Measurements from ENCODE around the gene DSTYK. TPM values are rescaled to one million over a fixed set of nuclear protein-coding genes. Genes with fewer than 3 reads are reported as not detected.
"Not testable (repeated sequence)": the region's sequence is repeated elsewhere in the genome, so short reads cannot be mapped to it uniquely, and the experiment has no call there.

Gene DSTYK
- total RNA-seq, 4 donors from 2014 or later: 7.9 to 26.9 (median 14.4) TPM

DNA sequence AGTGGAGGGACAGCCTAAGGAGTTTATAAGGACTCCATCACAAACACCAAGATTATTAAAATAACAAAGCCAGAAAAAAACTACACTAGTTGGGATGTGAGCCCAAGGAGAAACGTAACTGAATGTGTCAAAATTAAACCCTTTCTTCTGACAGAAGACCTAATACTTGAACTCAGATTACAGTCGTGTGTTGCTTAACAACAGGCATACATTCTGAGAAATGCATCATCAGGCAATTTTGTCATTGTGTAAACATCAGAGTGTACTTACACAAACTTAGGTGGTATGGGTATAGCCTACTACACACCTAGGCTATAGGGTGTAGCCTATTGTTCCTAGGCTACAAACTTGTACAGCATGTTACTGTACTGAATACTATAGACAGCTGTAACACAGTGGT is 23.4 kb downstream of the DSTYK start:
- no peaks in the 10 kb centered on the region for H3K4me1 ChIP-seq
- H3K9me3 ChIP-seq: no peaks in the 10 kb centered on the region
- no peak for DNase-seq
- TF ChIP-seq POLR2A (IDR thresholded peaks at IDR 0.05): no peak
- TF ChIP-seq, protein P1, sequence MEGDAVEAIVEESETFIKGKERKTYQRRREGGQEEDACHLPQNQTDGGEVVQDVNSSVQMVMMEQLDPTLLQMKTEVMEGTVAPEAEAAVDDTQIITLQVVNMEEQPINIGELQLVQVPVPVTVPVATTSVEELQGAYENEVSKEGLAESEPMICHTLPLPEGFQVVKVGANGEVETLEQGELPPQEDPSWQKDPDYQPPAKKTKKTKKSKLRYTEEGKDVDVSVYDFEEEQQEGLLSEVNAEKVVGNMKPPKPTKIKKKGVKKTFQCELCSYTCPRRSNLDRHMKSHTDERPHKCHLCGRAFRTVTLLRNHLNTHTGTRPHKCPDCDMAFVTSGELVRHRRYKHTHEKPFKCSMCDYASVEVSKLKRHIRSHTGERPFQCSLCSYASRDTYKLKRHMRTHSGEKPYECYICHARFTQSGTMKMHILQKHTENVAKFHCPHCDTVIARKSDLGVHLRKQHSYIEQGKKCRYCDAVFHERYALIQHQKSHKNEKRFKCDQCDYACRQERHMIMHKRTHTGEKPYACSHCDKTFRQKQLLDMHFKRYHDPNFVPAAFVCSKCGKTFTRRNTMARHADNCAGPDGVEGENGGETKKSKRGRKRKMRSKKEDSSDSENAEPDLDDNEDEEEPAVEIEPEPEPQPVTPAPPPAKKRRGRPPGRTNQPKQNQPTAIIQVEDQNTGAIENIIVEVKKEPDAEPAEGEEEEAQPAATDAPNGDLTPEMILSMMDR (IDR thresholded peaks at IDR 0.05): no peak
- no peaks in the 10 kb centered on the region for H3K27me3 ChIP-seq
- no peak overlapping the region for H3K27ac ChIP-seq
- H3K36me3 ChIP-seq: no peaks in the 10 kb centered on the region
- intact Hi-C loops (cut with DNase I; ENCODE audit: low total_unique reads): no loop called here
- H3K4me3 ChIP-seq: no peak overlapping the region

DNA sequence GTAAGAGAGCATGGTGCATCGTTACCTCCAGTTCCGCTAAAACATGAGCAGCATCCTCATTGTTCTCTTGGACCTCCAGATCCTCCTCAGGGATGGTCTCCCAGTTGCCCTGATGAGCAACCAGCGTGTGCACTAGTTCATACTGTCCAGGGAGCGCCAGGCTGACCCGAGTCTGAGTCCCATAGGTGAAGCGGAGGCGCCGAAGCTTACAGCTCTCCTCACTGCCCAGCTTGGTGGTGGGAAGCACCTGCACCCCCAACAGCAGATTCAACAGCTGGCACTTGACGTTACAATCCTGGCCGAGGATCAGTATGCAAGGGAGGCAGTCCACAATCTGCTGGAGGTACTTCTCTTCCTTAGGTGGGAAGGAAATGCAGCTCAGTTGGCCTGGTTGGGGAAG is 24.1 kb downstream of the DSTYK start:
- Histone ChIP-seq H3K9me3 (no peaks in the 10 kb centered on the region), H3K4me1 (no peaks in the 10 kb centered on the region), H3K27me3 (no peaks in the 10 kb centered on the region), H3K27ac (peak overlapping the region in 1 of 2 donors; percentile 7), H3K4me3 (no peak overlapping the region), H3K36me3 (no peaks in the 10 kb centered on the region)
- intact Hi-C loops (cut with DNase I; ENCODE audit: low total_unique reads): no loop called here
- DNase-seq: no peak
- TF ChIP-seq POLR2A (IDR thresholded peaks at IDR 0.05): no peak
- TF ChIP-seq, protein P1 (IDR thresholded peaks at IDR 0.05): no peak

DNA sequence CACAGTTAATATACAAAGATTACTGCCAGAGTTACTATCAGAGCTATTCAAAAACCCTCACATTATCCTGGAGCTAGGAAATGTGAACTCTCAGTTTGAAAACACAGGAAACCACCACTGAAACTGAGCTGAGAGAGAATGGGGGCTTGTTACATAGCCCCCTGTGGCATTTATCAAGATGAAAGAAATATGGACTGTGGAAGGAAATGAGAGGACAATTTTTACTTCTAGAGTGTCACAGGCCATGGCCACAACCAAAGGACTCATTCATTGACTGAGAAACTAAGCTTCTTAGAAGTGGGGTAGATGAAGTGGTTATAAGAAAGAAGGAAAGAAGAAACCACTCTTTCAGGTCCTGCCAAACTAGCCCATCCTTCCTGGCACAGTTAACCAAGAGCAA is 25.3 kb downstream of the DSTYK start:
- intact Hi-C loops (cut with DNase I; ENCODE audit: low total_unique reads): no loop called here
- no peak overlapping the region for H3K27ac ChIP-seq
- DNase-seq: no peak
- no peaks in the 10 kb centered on the region for H3K36me3 ChIP-seq
- H3K4me3 ChIP-seq: no peak overlapping the region
- H3K4me1 ChIP-seq: no peaks in the 10 kb centered on the region
- H3K27me3 ChIP-seq: no peaks in the 10 kb centered on the region
- TF ChIP-seq, protein P1 (IDR thresholded peaks at IDR 0.05): no peak
- TF ChIP-seq POLR2A (IDR thresholded peaks at IDR 0.05): no peak
- H3K9me3 ChIP-seq: no peaks in the 10 kb centered on the region

DNA sequence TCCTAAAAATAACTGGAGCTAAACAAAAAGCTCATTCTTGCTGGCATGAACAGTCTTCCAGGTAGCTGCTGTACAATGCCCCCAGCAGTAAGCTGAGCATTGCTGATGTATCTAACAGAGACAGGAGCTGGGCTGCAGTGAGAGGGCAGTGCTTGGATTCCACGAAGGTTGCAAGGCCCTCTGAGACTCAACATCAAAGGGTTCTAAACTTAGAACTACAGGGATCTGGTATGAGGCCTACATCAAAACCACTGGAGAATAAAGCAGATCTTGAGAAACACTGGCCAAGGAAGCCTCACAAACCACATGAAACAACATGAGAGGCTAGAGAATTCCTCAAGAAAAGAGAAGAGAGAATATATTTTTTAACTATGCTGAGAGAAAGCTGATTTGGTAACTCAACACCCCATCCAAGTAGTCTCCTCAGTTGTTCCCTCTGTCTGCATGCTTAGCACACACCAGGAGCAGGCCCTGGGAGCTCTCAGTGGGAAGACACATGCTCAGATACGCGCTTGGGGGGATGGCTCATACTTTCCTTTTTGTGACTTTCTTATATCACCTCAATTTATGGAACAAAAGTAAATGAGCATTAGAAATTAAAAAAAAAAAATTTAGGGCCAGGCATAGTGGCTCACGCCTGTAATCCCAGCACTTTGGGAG is 27.7 kb downstream of the DSTYK start:
- Histone ChIP-seq H3K4me3 (no peak overlapping the region), H3K36me3 (no peaks in the 10 kb centered on the region), H3K27me3 (no peaks in the 10 kb centered on the region), H3K9me3 (no peaks in the 10 kb centered on the region), H3K4me1 (peaks cover 0 to 1% of the 10 kb centered on the region in 2 donors), H3K27ac (peak overlapping the region; percentile 50 to 58)
- no peak for DNase-seq
- intact Hi-C loops (cut with DNase I; ENCODE audit: low total_unique reads): no loop called here
- TF ChIP-seq, protein P1 (IDR thresholded peaks at IDR 0.05): no peak
- TF ChIP-seq POLR2A (IDR thresholded peaks at IDR 0.05): no peak

DNA sequence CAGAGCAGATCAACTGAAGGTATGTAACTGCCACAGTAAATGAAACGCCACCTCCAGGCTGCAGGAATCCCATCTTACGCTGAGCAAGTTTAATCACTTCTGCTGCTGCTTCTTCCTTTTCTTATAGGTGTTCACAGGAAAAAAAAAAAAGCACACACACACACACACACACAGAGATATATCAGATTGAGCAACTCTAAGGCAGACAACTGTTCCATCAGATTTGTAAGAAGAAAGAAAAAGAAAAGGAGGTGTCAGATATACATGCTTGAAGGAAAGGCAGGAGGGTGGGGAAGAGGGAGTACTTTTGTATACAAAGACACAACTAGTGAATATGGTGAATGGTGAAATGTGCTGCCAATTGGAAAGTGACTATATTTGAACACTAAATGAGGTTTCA is 28.6 kb downstream of the DSTYK start:
- H3K9me3 ChIP-seq: no peaks in the 10 kb centered on the region
- H3K27me3 ChIP-seq: no peaks in the 10 kb centered on the region
- H3K27ac ChIP-seq: peak overlapping the region in 1 of 2 donors; percentile 58
- H3K36me3 ChIP-seq: no peaks in the 10 kb centered on the region
- no peak overlapping the region for H3K4me3 ChIP-seq
- no peak for TF ChIP-seq POLR2A (IDR thresholded peaks at IDR 0.05)
- TF ChIP-seq, protein P1 (IDR thresholded peaks at IDR 0.05): no peak
- peaks cover 0 to 9% of the 10 kb centered on the region in 2 donors for H3K4me1 ChIP-seq
- DNase-seq: no peak
- intact Hi-C loops (cut with DNase I; ENCODE audit: low total_unique reads): no loop called here

DNA sequence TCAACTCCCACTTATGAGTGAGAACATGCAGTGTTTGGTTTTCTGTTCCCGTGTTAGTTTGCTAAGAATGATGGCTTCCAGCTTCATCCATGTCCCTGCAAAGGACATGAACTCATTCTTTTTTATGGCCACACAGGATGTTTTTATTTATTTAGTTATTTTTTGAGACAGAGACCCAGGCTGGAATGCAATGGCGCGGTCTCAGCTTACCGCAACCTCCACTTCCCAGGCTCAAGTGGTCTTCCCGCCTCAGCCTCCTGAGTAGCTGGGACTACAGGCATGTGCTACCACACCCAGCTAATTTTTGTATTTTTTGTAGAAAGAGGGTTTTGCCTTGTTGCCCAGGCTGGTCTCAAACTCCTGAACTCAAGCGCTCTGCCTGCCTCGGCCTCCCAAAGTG is 31.2 kb downstream of the DSTYK start:
- H3K4me3 ChIP-seq; intact Hi-C loops (cut with DNase I; ENCODE audit: low total_unique reads): not testable (repeated sequence)

More for the DNA sequence above, 31.2 kb downstream of the DSTYK start:
- H3K27ac ChIP-seq: peak overlapping the region; percentile 63 to 79
- not testable (repeated sequence) for H3K27me3 ChIP-seq, H3K9me3 ChIP-seq, H3K36me3 ChIP-seq, DNase-seq, H3K4me1 ChIP-seq

Measured in uterus (tissue), 4 donors.